ENCODE data around the gene PRAMEF1.
"Not testable (repeated sequence)": the region's sequence is repeated elsewhere in the genome, so short reads cannot be mapped to it uniquely, and the experiment has no call there.

PRAMEF1 gene

DNA sequence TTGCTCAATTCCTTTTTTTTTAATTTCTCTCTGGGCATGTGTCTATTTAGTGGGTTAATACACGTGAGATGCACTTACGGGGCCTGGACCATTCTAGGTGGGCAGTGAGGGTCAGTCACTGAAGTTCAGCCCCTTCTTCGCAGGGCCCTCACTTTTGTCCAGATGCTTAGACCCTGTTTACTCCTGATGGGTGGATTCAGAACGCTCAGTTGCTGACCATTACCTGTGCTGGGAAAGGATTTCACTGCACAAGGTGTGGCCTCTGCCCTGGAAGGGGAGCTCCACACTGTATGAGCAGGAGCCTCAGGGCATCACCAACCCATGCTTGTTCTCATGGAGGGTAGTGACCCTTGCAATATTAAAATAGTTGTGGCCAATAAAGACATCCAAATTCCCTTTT, 13.1 kb upstream of the PRAMEF1 start:
- TF ChIP-seq ELF4 (IDR thresholded peaks at IDR 0.05) (no peak), L3MBTL2 (conservative IDR thresholded peaks at IDR 0.05) (no peak), ARNT (IDR thresholded peaks at IDR 0.05) (no peak), HDGF (IDR thresholded peaks at IDR 0.05; ENCODE audit: borderline replicate concordance) (no peak), LEF1 (IDR thresholded peaks at IDR 0.05; ENCODE audit: borderline replicate concordance) (no peak), SUZ12 (IDR thresholded peaks at IDR 0.05) (no peak), FOXM1 (IDR thresholded peaks at IDR 0.05; ENCODE audit: borderline replicate concordance) (no peak), CTBP1 (IDR thresholded peaks at IDR 0.05; ENCODE audit: borderline replicate concordance) (no peak), BHLHE40 (IDR thresholded peaks at IDR 0.05; ENCODE audit: borderline replicate concordance) (no peak), TARDBP (IDR thresholded peaks at IDR 0.05) (no peak), FOXA1 (IDR thresholded peaks at IDR 0.05) (no peak), FOXK2 (IDR thresholded peaks at IDR 0.05) (no peak), ZNF384 (IDR thresholded peaks at IDR 0.05) (no peak), NFRKB (IDR thresholded peaks at IDR 0.05) (no peak), SP1 (IDR thresholded peaks at IDR 0.05) (no peak)
- TF ChIP-seq, protein P1, sequence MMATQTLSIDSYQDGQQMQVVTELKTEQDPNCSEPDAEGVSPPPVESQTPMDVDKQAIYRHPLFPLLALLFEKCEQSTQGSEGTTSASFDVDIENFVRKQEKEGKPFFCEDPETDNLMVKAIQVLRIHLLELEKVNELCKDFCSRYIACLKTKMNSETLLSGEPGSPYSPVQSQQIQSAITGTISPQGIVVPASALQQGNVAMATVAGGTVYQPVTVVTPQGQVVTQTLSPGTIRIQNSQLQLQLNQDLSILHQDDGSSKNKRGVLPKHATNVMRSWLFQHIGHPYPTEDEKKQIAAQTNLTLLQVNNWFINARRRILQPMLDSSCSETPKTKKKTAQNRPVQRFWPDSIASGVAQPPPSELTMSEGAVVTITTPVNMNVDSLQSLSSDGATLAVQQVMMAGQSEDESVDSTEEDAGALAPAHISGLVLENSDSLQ (IDR thresholded peaks at IDR 0.05): no peak
- DNase-seq (ENCODE audit: extremely low spot score): no peak
- ChIA-PET CTCF (no interaction called here), POLR2A (no interaction called here)

DNA sequence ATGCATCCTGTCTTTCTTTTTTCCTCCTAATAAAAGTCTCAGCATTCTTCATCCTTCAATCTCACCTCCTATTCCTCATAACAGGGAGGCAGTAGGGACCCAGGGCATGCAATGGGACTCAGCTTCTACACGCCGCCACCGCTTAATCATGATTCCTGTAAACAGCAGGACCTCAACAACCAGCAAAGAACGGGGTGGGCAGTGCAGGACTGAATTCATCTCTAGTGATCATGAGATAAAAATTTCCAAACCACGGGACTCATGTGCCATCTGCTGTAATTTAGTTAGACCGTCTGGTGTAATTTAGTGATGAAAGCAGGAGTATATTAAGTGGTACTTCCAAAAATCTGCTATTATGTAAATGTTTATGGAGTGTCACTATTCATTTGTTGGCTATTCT, 12.3 kb upstream of the PRAMEF1 start:
- no peak for DNase-seq (ENCODE audit: extremely low spot score)
- POLR2A ChIA-PET: no interaction called here
- CTCF ChIA-PET: no interaction called here
- TF ChIP-seq L3MBTL2 (conservative IDR thresholded peaks at IDR 0.05): no peak

GRCh38 chr1:12781488-12781887, 9.7 kb upstream of the PRAMEF1 start:
- POLR2A ChIA-PET; CTCF ChIA-PET; DNase-seq (ENCODE audit: extremely low spot score): not testable (repeated sequence)

GRCh38 chr1:12783783-12784182, 7.4 kb upstream of the PRAMEF1 start:
- CTCF ChIA-PET; DNase-seq (ENCODE audit: extremely low spot score); POLR2A ChIA-PET: not testable (repeated sequence)

- POLR2A ChIA-PET; DNase-seq (ENCODE audit: extremely low spot score); CTCF ChIA-PET: not testable (repeated sequence)
These were observed 6.5 kb upstream of the PRAMEF1 start for GRCh38 chr1:12784729-12785128.

DNA sequence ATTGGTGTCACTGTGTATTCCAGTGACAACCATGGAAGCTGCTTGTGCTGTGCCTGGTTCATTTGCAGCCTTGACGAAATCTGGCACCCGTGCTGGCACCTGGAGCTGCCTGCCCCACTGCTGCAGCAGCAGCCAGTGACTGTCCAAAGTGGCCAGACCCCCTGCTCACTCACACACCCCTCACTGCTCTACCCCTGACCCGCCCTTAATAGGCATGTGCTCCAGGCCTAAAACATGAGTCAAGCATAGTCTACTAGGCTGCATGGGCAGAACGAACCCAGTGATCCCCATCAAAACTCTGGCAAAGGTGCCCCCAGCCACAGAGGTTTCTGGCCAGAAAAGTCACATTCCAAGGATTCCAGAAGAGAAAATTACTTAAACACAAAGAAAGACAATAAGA, 7.7 kb downstream of the PRAMEF1 start:
- no peak for DNase-seq (ENCODE audit: extremely low spot score)
- ChIA-PET POLR2A (no interaction called here), CTCF (no interaction called here)
- TF ChIP-seq SP1 (IDR thresholded peaks at IDR 0.05): no peak
- TF ChIP-seq, protein P1 (IDR thresholded peaks at IDR 0.05): no peak
- TF ChIP-seq ARNT (IDR thresholded peaks at IDR 0.05): no peak
- no peak for TF ChIP-seq SUZ12 (IDR thresholded peaks at IDR 0.05)
- TF ChIP-seq ZNF384 (IDR thresholded peaks at IDR 0.05): no peak
- TF ChIP-seq BHLHE40 (IDR thresholded peaks at IDR 0.05; ENCODE audit: borderline replicate concordance): no peak
- no peak for TF ChIP-seq L3MBTL2 (conservative IDR thresholded peaks at IDR 0.05)
- TF ChIP-seq ELF4 (IDR thresholded peaks at IDR 0.05): no peak
- no peak for TF ChIP-seq TARDBP (IDR thresholded peaks at IDR 0.05)
- TF ChIP-seq LEF1 (IDR thresholded peaks at IDR 0.05; ENCODE audit: borderline replicate concordance): no peak
- TF ChIP-seq FOXA1 (IDR thresholded peaks at IDR 0.05): no peak
- TF ChIP-seq NFRKB (IDR thresholded peaks at IDR 0.05): no peak

DNA sequence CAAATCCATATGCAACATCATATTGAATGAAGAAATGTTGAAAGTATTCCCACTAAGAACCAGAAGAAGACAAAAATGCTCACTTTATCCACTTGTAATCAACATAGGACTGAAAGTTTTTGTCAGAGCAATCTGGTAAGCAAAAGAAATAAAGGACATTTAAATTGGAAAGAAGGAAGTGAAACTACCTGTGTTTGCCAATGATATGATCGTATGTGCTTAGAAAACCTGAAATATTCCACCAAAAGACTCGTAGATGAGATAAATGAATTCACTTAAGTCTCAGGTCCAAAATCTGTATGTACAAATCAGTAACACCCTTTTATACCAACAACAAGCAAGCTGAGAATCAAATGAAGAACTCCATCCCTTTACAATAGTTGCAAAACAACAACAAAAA, 8.5 kb downstream of the PRAMEF1 start:
- POLR2A ChIA-PET: no interaction called here

GRCh38 chr1:12809933-12810332, 18.7 kb downstream of the PRAMEF1 start:
- ChIA-PET CTCF (no interaction called here), POLR2A (no interaction called here)
- TF ChIP-seq ELF4 (IDR thresholded peaks at IDR 0.05) (no peak), FOXM1 (IDR thresholded peaks at IDR 0.05; ENCODE audit: borderline replicate concordance) (no peak), ARNT (IDR thresholded peaks at IDR 0.05) (no peak), ZNF384 (IDR thresholded peaks at IDR 0.05) (no peak), CTBP1 (IDR thresholded peaks at IDR 0.05; ENCODE audit: borderline replicate concordance) (no peak), L3MBTL2 (conservative IDR thresholded peaks at IDR 0.05) (no peak), HDGF (IDR thresholded peaks at IDR 0.05; ENCODE audit: borderline replicate concordance) (no peak), SP1 (IDR thresholded peaks at IDR 0.05) (no peak), NFRKB (IDR thresholded peaks at IDR 0.05) (no peak), TARDBP (IDR thresholded peaks at IDR 0.05) (no peak), FOXK2 (IDR thresholded peaks at IDR 0.05) (no peak), FOXA1 (IDR thresholded peaks at IDR 0.05) (no peak), SUZ12 (IDR thresholded peaks at IDR 0.05) (no peak), BHLHE40 (IDR thresholded peaks at IDR 0.05; ENCODE audit: borderline replicate concordance) (no peak), LEF1 (IDR thresholded peaks at IDR 0.05; ENCODE audit: borderline replicate concordance) (no peak)
- TF ChIP-seq, protein P1 (IDR thresholded peaks at IDR 0.05): no peak
- DNase-seq (ENCODE audit: extremely low spot score): no peak

More for the DNA sequence above, 8.5 kb downstream of the PRAMEF1 start:
- CTCF ChIA-PET: no interaction called here
- no peak for DNase-seq (ENCODE audit: extremely low spot score)
- TF ChIP-seq FOXA1 (IDR thresholded peaks at IDR 0.05) (no peak), FOXM1 (IDR thresholded peaks at IDR 0.05; ENCODE audit: borderline replicate concordance) (no peak), SUZ12 (IDR thresholded peaks at IDR 0.05) (no peak), ARNT (IDR thresholded peaks at IDR 0.05) (no peak), L3MBTL2 (conservative IDR thresholded peaks at IDR 0.05) (no peak)
